ENCODE measurements around the gene ANGPTL2.

The ANGPTL2 gene

GRCh38 chr9:127055745-127056402 lies 66.6 kb downstream of the ANGPTL2 start:
- DNase-seq (ENCODE audit: extremely low read depth in 1 of 2, low read depth in 1 of 2): no peak

DNA sequence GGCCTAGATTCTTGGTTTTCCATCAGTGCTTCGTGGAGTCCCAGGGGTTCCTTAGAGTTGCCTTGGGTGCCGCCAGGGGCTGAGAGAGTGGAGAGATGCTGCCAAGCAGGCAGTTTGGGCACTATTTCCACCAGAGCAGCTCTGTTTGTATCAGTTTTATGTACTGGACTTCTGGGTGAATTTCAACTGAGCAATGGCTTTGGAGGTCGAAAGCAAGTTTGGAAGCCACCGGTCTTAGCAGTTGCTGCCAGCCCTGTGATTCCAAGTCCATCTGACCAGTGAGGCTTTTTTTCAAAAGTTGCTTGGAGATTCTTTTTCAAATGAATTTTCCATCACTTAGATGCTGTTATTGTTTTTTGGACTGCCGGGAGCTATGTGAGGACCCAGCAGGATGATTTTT lies 68.5 kb downstream of the ANGPTL2 start:
- DNase-seq (ENCODE audit: extremely low read depth in 1 of 2, low read depth in 1 of 2): no peak

GRCh38 chr9:127053057-127053821 lies 69.2 kb downstream of the ANGPTL2 start:
- no peak for DNase-seq (ENCODE audit: extremely low read depth in 1 of 2, low read depth in 1 of 2)

GRCh38 chr9:127051881-127052595 lies 70.4 kb downstream of the ANGPTL2 start:
- no peak for DNase-seq (ENCODE audit: extremely low read depth in 1 of 2, low read depth in 1 of 2)

DNA sequence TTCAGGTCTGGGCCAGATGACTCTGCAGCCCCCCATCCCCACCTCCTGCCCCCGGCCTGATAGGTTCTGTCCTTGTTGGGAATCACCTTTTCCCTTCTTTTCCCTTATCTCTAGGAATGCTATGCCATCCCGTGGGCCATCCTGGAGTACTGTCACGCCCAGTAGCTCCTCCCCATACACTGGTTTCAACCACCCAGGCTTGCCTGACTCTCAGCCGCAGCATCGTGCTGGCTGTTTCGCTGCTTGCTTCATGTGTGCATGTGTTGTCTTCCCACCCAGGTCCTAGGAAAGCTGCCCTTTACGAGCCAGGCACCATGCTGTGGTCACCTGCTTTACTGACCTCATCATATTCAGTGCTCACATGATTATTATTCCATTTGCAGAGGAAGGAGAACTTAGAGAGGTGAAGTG lies 71.8 kb downstream of the ANGPTL2 start:
- no peak for DNase-seq (ENCODE audit: extremely low read depth in 1 of 2, low read depth in 1 of 2)

GRCh38 chr9:127050152-127050551 lies 72.3 kb downstream of the ANGPTL2 start:
- DNase-seq (ENCODE audit: extremely low read depth in 1 of 2, low read depth in 1 of 2): no peak

DNA sequence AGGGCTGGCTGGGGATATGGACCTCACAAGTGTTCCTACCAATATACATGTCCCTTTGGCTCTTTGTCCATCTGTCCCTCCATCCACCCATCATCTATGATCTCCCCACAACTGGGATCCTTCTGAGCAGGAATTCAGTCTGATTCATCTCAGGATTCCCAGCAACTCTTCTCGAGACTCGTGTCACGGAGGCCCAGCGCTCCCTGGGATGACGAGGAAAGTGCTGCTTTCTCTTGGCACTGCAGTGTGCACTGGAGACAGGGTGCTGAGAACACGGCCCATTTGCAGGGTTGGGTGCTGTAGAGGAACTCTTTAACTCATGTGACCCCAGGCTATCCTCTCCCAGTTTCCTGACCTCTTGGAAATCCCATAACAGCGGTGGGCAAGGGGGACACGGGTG lies 72.9 kb downstream of the ANGPTL2 start:
- DNase-seq (ENCODE audit: extremely low read depth in 1 of 2, low read depth in 1 of 2): no peak

- DNase-seq (ENCODE audit: extremely low read depth in 1 of 2, low read depth in 1 of 2): peak in 1 of 2 donors; percentile 11
Observed at GRCh38 chr9:127049044-127049443, 73.4 kb downstream of the ANGPTL2 start.

DNA sequence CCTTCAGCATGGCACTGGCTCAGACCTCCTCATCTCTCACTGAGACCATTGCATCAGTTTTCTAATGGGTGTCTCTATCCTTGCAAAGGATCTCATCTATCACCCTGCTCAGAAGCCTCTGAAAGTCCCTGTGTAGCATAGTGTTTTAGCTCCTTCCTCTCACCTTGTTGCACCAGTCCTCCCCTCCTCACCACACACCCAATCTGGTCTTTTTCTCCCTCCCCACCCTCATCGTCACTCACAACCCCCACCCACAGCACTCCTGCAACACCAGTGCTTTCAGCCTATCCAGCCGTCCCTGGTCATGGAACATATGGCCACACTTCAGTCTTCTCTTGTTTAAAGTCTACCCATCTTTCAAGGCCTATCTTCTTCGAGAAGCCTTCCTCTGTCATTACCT lies 74.5 kb downstream of the ANGPTL2 start:
- no peak for DNase-seq (ENCODE audit: extremely low read depth in 1 of 2, low read depth in 1 of 2)

GRCh38 chr9:127045148-127045547 lies 77.3 kb downstream of the ANGPTL2 start:
- DNase-seq (ENCODE audit: extremely low read depth in 1 of 2, low read depth in 1 of 2): no peak

DNA sequence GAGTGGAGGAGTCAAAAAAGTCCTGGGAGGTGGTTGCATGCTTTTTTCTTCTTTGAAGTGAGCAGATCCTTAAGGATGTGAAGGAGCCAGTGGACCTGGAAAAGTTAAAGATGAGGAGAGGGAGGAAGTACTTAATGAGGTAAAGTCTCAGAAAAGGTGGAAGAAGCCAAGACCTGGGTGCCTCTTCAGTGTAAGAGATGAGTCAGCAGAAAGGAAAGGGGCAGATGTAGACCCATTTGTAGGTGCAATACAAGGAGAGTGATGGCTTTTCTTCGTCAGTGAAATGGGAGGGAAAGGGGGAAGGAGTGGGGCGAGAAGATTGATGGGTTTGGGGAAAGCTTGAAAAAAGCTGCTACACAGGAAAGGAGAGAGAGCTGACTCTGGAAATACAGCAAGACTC lies 82.9 kb downstream of the ANGPTL2 start:
- DNase-seq (ENCODE audit: extremely low read depth in 1 of 2, low read depth in 1 of 2): no peak

- no peak for DNase-seq (ENCODE audit: extremely low read depth in 1 of 2, low read depth in 1 of 2)
Observed at GRCh38 chr9:127038531-127038930, 83.9 kb downstream of the ANGPTL2 start.
